Measurements from ENCODE around the gene PREP.

The PREP gene

GRCh38 chr6:105400501-105400900 is 2.4 kb downstream of the PREP start:
- peaks cover 52% of the 10 kb centered on the region for H3K79me2 ChIP-seq (ENCODE audit: control insufficient read depth, low read length)
- no peak overlapping the region for H3K4me3 ChIP-seq (ENCODE audit: low read length)
- H3K9me2 ChIP-seq (replicated peaks; ENCODE audit: control insufficient read depth, low read length), result no peaks in the 10 kb centered on the region
- H3K27me3 ChIP-seq (ENCODE audit: control insufficient read depth, low read length), result peaks cover 10% of the 10 kb centered on the region; the same call in 1 of the 2 replicates
- no peaks in the 10 kb centered on the region for H3F3A ChIP-seq (ENCODE audit: control insufficient read depth, insufficient read depth)
- no peaks in the 10 kb centered on the region; the same call in 1 of the 2 replicates for H4K20me1 ChIP-seq (ENCODE audit: control insufficient read depth, insufficient read depth, low read depth, low read length)
- H3K9me3 ChIP-seq (ENCODE audit: control insufficient read depth, insufficient read depth, low read length), result no peaks in the 10 kb centered on the region
- no peak for TF ChIP-seq EZH2phosphoT487 (IDR thresholded peaks at IDR 0.05; ENCODE audit: borderline replicate concordance, low read length)
- peaks cover 25% of the 10 kb centered on the region for H3K4me1 ChIP-seq (ENCODE audit: control insufficient read depth, low read length)
- H3K36me3 ChIP-seq (ENCODE audit: control insufficient read depth, low read length), result peaks cover 12% of the 10 kb centered on the region
- no peak overlapping the region for H3K27ac ChIP-seq (ENCODE audit: low read depth, low read length)
- H3K4me2 ChIP-seq (ENCODE audit: low read length), result no peak overlapping the region

DNA sequence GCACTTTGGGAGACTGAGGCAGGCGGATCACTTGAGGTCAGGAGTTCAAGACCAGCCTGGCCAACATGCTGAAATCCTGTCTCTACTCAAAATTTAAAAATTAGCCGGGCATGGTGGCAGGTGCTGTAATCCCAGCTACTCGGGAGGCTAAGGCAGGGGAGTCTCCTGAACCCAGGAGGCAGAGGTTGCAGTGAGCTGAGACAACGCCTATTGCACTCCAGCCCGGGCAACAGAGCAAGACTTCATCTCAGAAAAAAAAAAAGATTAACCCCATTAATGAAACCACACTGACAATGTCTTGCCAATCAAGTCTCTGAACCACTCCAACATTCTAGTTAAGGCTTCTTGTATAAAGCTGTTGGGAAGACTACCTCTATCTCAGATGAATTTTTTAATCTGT is 4.0 kb downstream of the PREP start:
- Histone ChIP-seq H3K79me2 (ENCODE audit: control insufficient read depth, low read length) (peaks cover 52% of the 10 kb centered on the region), H3K36me3 (ENCODE audit: control insufficient read depth, low read length) (peaks cover 16% of the 10 kb centered on the region), H3K4me3 (ENCODE audit: low read length) (no peak overlapping the region), H3K4me2 (ENCODE audit: low read length) (no peak overlapping the region), H3F3A (ENCODE audit: control insufficient read depth, insufficient read depth) (no peaks in the 10 kb centered on the region), H4K20me1 (ENCODE audit: control insufficient read depth, insufficient read depth, low read depth, low read length) (no peaks in the 10 kb centered on the region; the same call in 1 of the 2 replicates), H3K9me3 (ENCODE audit: control insufficient read depth, insufficient read depth, low read length) (no peaks in the 10 kb centered on the region), H3K27me3 (ENCODE audit: control insufficient read depth, low read length) (no peaks in the 10 kb centered on the region), H3K27ac (ENCODE audit: low read depth, low read length) (no peak overlapping the region), H3K4me1 (ENCODE audit: control insufficient read depth, low read length) (peaks cover 22% of the 10 kb centered on the region), H3K9me2 (replicated peaks; ENCODE audit: control insufficient read depth, low read length) (no peaks in the 10 kb centered on the region)
- TF ChIP-seq EZH2phosphoT487 (IDR thresholded peaks at IDR 0.05; ENCODE audit: borderline replicate concordance, low read length) (no peak), CTCF (IDR thresholded peaks at IDR 0.05; ENCODE audit: low read depth, low read length, poor library complexity, severe bottlenecking) (no peak)

DNA sequence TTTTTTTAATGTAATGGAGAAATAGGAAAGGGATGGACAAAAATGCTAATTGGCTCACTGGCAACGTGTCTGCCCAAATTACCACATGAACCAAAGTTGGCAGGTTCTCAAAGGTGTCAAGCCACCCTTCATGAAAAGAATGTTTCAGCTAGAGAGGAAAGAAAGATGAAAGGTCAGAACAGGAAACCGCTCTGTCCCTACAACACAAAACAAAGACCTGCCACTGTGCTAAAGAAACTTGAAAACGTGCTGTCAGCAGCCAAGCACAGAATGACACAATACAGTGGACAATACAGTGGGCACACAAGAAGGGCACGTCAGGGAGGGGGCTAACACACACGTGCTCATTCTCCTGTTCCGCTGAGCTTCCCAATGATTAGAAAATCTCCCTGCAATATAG is 4.9 kb downstream of the PREP start:
- H3K27me3 ChIP-seq (ENCODE audit: control insufficient read depth, low read length), result no peaks in the 10 kb centered on the region
- H3K9me3 ChIP-seq (ENCODE audit: control insufficient read depth, insufficient read depth, low read length), result no peaks in the 10 kb centered on the region
- H4K20me1 ChIP-seq (ENCODE audit: control insufficient read depth, insufficient read depth, low read depth, low read length), result no peaks in the 10 kb centered on the region; the same call in 1 of the 2 replicates
- H3K36me3 ChIP-seq (ENCODE audit: control insufficient read depth, low read length), result peaks cover 16% of the 10 kb centered on the region
- H3F3A ChIP-seq (ENCODE audit: control insufficient read depth, insufficient read depth), result no peaks in the 10 kb centered on the region
- H3K4me3 ChIP-seq (ENCODE audit: low read length), result no peak overlapping the region
- H3K79me2 ChIP-seq (ENCODE audit: control insufficient read depth, low read length), result peaks cover 52% of the 10 kb centered on the region
- no peak overlapping the region for H3K27ac ChIP-seq (ENCODE audit: low read depth, low read length)
- TF ChIP-seq EZH2phosphoT487 (IDR thresholded peaks at IDR 0.05; ENCODE audit: borderline replicate concordance, low read length), result no peak
- no peak for TF ChIP-seq CTCF (IDR thresholded peaks at IDR 0.05; ENCODE audit: low read depth, low read length, poor library complexity, severe bottlenecking)
- no peak overlapping the region for H3K4me2 ChIP-seq (ENCODE audit: low read length)
- H3K4me1 ChIP-seq (ENCODE audit: control insufficient read depth, low read length), result peaks cover 18% of the 10 kb centered on the region
- H3K9me2 ChIP-seq (replicated peaks; ENCODE audit: control insufficient read depth, low read length), result no peaks in the 10 kb centered on the region

DNA sequence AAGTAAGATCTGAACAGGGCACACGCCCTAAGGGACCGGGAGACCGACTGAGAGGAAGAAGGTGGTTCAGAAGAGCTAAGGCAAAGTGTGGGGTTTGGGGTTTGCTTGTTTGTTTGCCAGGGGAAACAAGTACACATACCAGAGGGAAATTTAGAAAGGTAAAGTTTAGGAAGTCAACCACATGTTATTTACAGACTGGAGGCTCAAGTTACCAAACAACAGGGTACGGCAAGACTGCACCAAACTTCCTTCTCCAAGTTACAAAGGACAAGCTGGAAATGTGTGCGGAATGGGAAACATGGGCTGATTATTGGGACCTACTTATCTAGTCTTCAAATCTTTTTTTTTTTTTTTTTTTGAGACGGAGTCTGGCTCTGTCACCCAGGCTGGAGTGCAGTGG is 11.2 kb downstream of the PREP start:
- Histone ChIP-seq H3K9me2 (replicated peaks; ENCODE audit: control insufficient read depth, low read length) (no peaks in the 10 kb centered on the region), H3F3A (ENCODE audit: control insufficient read depth, insufficient read depth) (no peaks in the 10 kb centered on the region), H3K27ac (ENCODE audit: low read depth, low read length) (no peak overlapping the region), H3K4me1 (ENCODE audit: control insufficient read depth, low read length) (no peaks in the 10 kb centered on the region), H3K4me2 (ENCODE audit: low read length) (no peak overlapping the region), H3K27me3 (ENCODE audit: control insufficient read depth, low read length) (no peaks in the 10 kb centered on the region), H3K4me3 (ENCODE audit: low read length) (no peak overlapping the region), H3K36me3 (ENCODE audit: control insufficient read depth, low read length) (peaks cover 13% of the 10 kb centered on the region), H4K20me1 (ENCODE audit: control insufficient read depth, insufficient read depth, low read depth, low read length) (no peaks in the 10 kb centered on the region), H3K79me2 (ENCODE audit: control insufficient read depth, low read length) (no peaks in the 10 kb centered on the region), H3K9me3 (ENCODE audit: control insufficient read depth, insufficient read depth, low read length) (no peaks in the 10 kb centered on the region)
- TF ChIP-seq CTCF (IDR thresholded peaks at IDR 0.05; ENCODE audit: low read depth, low read length, poor library complexity, severe bottlenecking) (no peak), EZH2phosphoT487 (IDR thresholded peaks at IDR 0.05; ENCODE audit: borderline replicate concordance, low read length) (no peak)

Measured in DOHH2 (cell line).